Urinary bladder (tissue), 4 donors: ENCODE data around the gene ADRA2A. TPM values are rescaled to one million over a fixed set of nuclear protein-coding genes. Genes with fewer than 3 reads are reported as not detected.

Source experiments
- DNase-seq: peaks from one replicate; pipeline ENCODE4 v3.0.0-alpha.2; 2015; ENCODE audit errors: extremely low spot score
- H3K27ac ChIP-seq: one replicate; pipeline ENCODE4 v1.5.1; 2013; ENCODE audit warnings: low read depth, mild to moderate bottlenecking, moderate library complexity
- H3K36me3 ChIP-seq: one replicate; pipeline ENCODE4 v1.6.1; 2013; ENCODE audit warnings: mild to moderate bottlenecking, moderate library complexity; ENCODE audit not compliant: insufficient read depth
- H3K4me1 ChIP-seq: one replicate; pipeline ENCODE4 v1.6.1; 2013; ENCODE audit warnings: mild to moderate bottlenecking, moderate library complexity; ENCODE audit not compliant: insufficient read depth
- H3K4me3 ChIP-seq: one replicate; pipeline ENCODE4 v1.5.1; 2013; ENCODE audit warnings: low read depth, low read length
- WGBS: extraction: QIAGEN DNeasy Blood & Tissue Kit; methylation state at CpG from one replicate; pipeline ENCODE4 v1.1.7; 2013; 5-methylcytosine and 5-hydroxymethylcytosine counted together
- polyA plus RNA-seq: library from polyadenylated mRNA; stranded (reverse); fragments of 200-250 nt; gene quantifications from one replicate; pipeline ENCODE4 v1.2.3, GENCODE V29; 2013
- total RNA-seq: library from RNA; depleted of rRNA; stranded (reverse); fragments of >200 nt; gene quantifications from one replicate; pipeline ENCODE4 v1.2.3, GENCODE V29; 2014
- donor health status: healthy with polysubstance abuse.
- donor health status: healthy.

The ADRA2A gene
- total and polyA plus RNA-seq, 2 donors: 3.6 to 15.0 TPM

DNA sequence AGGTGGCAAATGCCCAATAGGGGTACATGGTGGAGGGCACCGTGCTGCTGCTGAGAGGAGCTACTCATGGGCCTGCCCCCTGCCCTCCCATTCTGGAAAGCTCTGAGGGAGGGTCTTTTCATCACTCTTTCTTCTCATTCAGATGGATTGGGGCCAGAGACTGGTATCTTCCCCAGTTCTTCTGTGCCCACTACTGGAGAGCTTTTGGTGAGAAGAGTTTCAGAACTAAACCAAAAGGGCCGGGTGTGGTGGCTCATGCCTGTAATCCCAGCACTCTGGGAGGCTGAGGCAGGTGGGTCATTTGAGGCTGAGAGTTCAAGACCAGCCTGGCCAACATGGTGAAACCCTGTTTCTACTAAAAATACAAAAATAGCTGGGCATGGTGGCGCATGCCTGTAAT, 12.5 kb downstream of the ADRA2A start:
- 90% methylated on average over 3 of the region's 3 CpGs for WGBS
- no peaks in the 10 kb centered on the region for H3K4me1 ChIP-seq
- no peak overlapping the region for H3K4me3 ChIP-seq
- no peak overlapping the region for H3K27ac ChIP-seq
- DNase-seq: no peak
- no peaks in the 10 kb centered on the region for H3K36me3 ChIP-seq

GRCh38 chr10:111091833-111092232, 15.0 kb downstream of the ADRA2A start:
- H3K36me3 ChIP-seq: no peaks in the 10 kb centered on the region
- no peak overlapping the region for H3K4me3 ChIP-seq
- H3K27ac ChIP-seq: no peak overlapping the region
- WGBS: 86% methylated on average over 7 of the region's 7 CpGs
- no peak for DNase-seq
- H3K4me1 ChIP-seq: no peaks in the 10 kb centered on the region

GRCh38 chr10:111093741-111094380, 17.0 kb downstream of the ADRA2A start:
- DNase-seq: no peak
- Histone ChIP-seq H3K36me3 (no peaks in the 10 kb centered on the region), H3K4me3 (no peak overlapping the region), H3K4me1 (no peaks in the 10 kb centered on the region), H3K27ac (no peak overlapping the region)
- WGBS: 78% methylated on average over 3 of the region's 3 CpGs

DNA sequence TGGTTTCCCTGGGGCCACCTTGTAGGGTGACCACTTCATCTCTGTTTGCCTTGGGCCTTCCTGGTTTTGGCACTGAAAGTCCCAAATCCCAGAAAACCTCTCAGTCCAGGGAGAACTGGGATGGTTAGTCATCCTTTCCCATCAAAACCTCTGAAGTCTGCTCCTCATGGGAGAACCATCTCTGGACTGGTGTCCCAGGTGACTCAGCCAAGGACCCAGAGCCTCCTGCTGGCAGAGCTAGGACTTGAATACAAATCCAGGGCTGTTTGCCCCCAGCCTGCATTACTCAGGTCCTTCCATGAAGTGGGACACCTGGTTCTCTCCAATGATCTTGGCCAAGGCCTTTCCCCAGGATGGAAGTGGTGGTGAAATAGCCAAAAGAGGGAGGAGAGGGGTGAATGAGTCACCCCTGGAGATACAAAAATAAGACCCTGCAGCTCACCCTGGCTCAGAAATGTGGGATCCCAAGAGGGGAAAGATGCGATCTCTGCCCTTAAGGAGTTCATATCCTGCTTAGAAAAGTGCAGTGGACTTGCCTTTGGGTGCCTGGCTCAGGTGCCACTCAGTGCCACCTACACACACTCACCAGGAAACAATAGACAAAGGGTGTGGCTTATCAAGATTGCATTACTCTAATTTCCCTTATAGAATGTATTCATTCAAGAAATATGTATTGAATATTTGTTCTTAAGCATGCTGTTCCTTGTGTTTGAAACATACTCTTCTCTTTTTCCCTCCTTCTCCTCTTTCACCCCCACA, 22.0 kb downstream of the ADRA2A start:
- 88% methylated on average over 1 of the region's 1 CpG for WGBS
- no peaks in the 10 kb centered on the region for H3K36me3 ChIP-seq
- no peak for DNase-seq

GRCh38 chr10:111100198-111100597, 23.4 kb downstream of the ADRA2A start:
- no peak for DNase-seq
- WGBS: 61% methylated on average over 5 of the region's 5 CpGs

More for the DNA sequence above, 22.0 kb downstream of the ADRA2A start:
- no peak overlapping the region for H3K4me3 ChIP-seq
- H3K27ac ChIP-seq: no peak overlapping the region
- H3K4me1 ChIP-seq: no peaks in the 10 kb centered on the region

DNA sequence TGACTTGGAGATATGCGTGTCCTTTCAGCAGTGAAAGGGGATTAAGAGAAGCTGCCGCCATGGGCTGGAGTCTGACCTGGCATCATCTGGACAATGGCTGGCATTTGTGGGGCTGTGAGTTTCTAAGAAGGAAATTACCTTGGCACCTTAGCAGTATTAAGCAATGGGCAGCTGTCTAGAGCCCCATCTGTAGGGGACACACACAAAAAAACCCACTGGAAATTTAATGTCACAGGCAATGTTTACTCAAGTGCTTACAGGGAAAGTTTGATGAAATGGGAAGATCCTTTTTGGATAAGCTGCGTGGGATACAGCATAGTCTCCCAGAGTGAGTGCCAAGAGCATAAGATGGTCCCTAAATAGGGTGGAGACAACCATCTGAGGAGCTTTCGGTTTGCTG, 25.0 kb downstream of the ADRA2A start:
- Histone ChIP-seq H3K4me3 (no peak overlapping the region), H3K36me3 (no peaks in the 10 kb centered on the region), H3K4me1 (no peaks in the 10 kb centered on the region), H3K27ac (no peak overlapping the region)
- DNase-seq: no peak
- 67% methylated on average over 4 of the region's 4 CpGs for WGBS

More at GRCh38 chr10:111100198-111100597, 23.4 kb downstream of the ADRA2A start:
- Histone ChIP-seq H3K4me3 (no peak overlapping the region), H3K4me1 (no peaks in the 10 kb centered on the region), H3K36me3 (no peaks in the 10 kb centered on the region), H3K27ac (no peak overlapping the region)

GRCh38 chr10:111102359-111102837, 25.6 kb downstream of the ADRA2A start:
- WGBS: 81% methylated on average over 4 of the region's 4 CpGs
- no peaks in the 10 kb centered on the region for H3K36me3 ChIP-seq
- no peak for DNase-seq
- H3K27ac ChIP-seq: no peak overlapping the region
- H3K4me3 ChIP-seq: no peak overlapping the region
- H3K4me1 ChIP-seq: no peaks in the 10 kb centered on the region

DNA sequence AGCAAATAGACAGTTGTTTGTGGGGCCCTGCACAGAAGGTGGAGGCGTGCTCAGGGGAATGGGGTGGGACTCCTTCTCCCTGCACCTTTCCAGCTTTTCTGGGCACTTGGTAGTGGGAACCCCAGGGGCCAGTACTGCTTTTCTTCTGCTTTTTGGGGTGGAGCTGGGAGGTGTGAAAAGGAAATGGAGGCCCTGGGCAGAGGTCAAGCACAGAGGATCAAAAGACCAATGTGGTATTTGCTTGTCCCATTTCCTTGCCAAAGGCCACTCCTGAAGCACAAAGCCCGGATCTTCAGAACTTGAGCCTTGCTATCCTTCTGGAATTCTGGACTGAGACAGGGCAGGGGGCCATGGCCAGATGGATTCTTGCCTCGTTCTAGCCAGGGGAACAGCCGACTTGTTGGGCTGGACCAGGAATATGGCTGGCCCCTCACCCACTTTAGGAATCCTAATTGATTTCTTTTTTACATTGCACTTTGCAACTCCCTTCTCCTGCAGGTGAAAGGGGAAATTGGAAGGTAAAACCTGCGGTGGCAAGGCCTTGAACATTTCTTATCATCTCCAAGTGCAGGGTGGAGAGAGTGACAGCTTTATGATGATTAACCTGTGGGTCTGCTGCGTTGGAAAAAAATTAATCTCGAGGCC, 26.5 kb downstream of the ADRA2A start:
- H3K4me1 ChIP-seq: no peaks in the 10 kb centered on the region
- H3K27ac ChIP-seq: no peak overlapping the region
- no peak overlapping the region for H3K4me3 ChIP-seq
- WGBS: 50% methylated on average over 7 of the region's 7 CpGs
- no peak for DNase-seq
- H3K36me3 ChIP-seq: no peaks in the 10 kb centered on the region

GRCh38 chr10:111104811-111105210, 28.0 kb downstream of the ADRA2A start:
- no peak overlapping the region for H3K4me3 ChIP-seq
- no peaks in the 10 kb centered on the region for H3K4me1 ChIP-seq
- DNase-seq: no peak
- no peak overlapping the region for H3K27ac ChIP-seq
- no peaks in the 10 kb centered on the region for H3K36me3 ChIP-seq
- 93% methylated on average over 20 of the region's 20 CpGs for WGBS

- no peak overlapping the region for H3K27ac ChIP-seq
- H3K4me3 ChIP-seq: no peak overlapping the region
- 92% methylated on average over 8 of the region's 8 CpGs for WGBS
- H3K36me3 ChIP-seq: no peaks in the 10 kb centered on the region
- no peak for DNase-seq
- H3K4me1 ChIP-seq: no peaks in the 10 kb centered on the region
These were observed 29.3 kb downstream of the ADRA2A start for GRCh38 chr10:111106081-111106480.

- DNase-seq: no peak
- Histone ChIP-seq H3K36me3 (no peaks in the 10 kb centered on the region), H3K4me1 (no peaks in the 10 kb centered on the region), H3K4me3 (no peak overlapping the region), H3K27ac (no peak overlapping the region)
- WGBS: 64% methylated on average over 4 of the region's 4 CpGs
These were observed 30.2 kb downstream of the ADRA2A start for GRCh38 chr10:111107023-111107422.

DNA sequence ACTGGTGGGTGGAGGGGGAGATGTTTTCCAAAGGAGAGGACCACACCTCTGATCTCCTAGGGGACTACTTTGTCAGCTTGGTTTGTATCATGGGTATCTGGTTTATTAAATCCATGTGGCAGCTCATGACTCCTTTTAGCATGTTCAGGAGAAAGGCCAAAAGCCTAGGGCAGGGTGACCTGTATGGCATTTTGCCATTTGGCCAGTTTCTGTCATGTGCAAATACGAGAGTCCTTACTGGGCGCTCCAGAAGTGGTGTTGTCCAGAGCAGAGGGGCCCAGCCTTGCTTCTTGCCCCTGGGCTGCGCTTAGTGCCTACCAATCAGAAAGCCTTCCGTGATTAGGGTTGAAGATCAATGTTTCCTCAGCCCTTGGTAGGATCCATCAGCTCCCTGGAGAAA, 31.0 kb downstream of the ADRA2A start:
- H3K4me3 ChIP-seq: no peak overlapping the region
- no peaks in the 10 kb centered on the region for H3K4me1 ChIP-seq
- 92% methylated on average over 4 of the region's 4 CpGs for WGBS
- H3K36me3 ChIP-seq: no peaks in the 10 kb centered on the region
- no peak for DNase-seq
- H3K27ac ChIP-seq: no peak overlapping the region

- Histone ChIP-seq H3K36me3 (no peaks in the 10 kb centered on the region), H3K4me1 (no peaks in the 10 kb centered on the region), H3K4me3 (no peak overlapping the region), H3K27ac (no peak overlapping the region)
- no peak for DNase-seq
- 90% methylated on average over 6 of the region's 6 CpGs for WGBS
These were observed 31.6 kb downstream of the ADRA2A start for GRCh38 chr10:111108441-111108840.
